Osteoblast (primary cell): ENCODE measurements around the gene KIF6. TPM values are rescaled to one million over a fixed set of nuclear protein-coding genes. Genes with fewer than 3 reads are reported as not detected.

Experiments used
- DNase-seq: peaks from one replicate; pipeline ENCODE4 v3.0.0; 2011; ENCODE audit warnings: low spot score, mixed read lengths; ENCODE audit not compliant: insufficient read length; ENCODE audit errors: missing footprints
- H2AFZ ChIP-seq: 2 replicates; pipeline ENCODE4 v1.6.0; 2011; ENCODE audit warnings: mild to moderate bottlenecking, low read length
- H3K27ac ChIP-seq: 2 replicates; pipeline ENCODE4 v1.5.1; 2011; ENCODE audit warnings: mild to moderate bottlenecking, low read depth, low read length, moderate library complexity
- H3K27me3 ChIP-seq: 2 replicates; pipeline ENCODE4 v1.6.0; 2012; ENCODE audit warnings: mild to moderate bottlenecking, control low read depth, inconsistent platforms, low read length, moderate library complexity; ENCODE audit not compliant: insufficient read depth
- H3K36me3 ChIP-seq: 2 replicates; pipeline ENCODE4 v1.5.1; 2011; ENCODE audit warnings: mild to moderate bottlenecking, low read length, control low read depth, moderate library complexity; ENCODE audit not compliant: insufficient read depth
- H3K4me1 ChIP-seq: 2 replicates; pipeline ENCODE4 v1.5.1; 2011; ENCODE audit warnings: mild to moderate bottlenecking, low read length, control low read depth, moderate library complexity; ENCODE audit not compliant: insufficient read depth
- H3K4me2 ChIP-seq: 2 replicates; pipeline ENCODE4 v1.6.0; 2011; ENCODE audit warnings: mild to moderate bottlenecking, low read length; ENCODE audit not compliant: insufficient read depth
- H3K4me3 ChIP-seq: fragments of 200-600 bp; sonication (generic); 3 replicates; pipeline ENCODE4 v1.5.1; 2012; ENCODE audit warnings: mild to moderate bottlenecking, low read length, inconsistent platforms; ENCODE audit not compliant: insufficient read depth
- H3K79me2 ChIP-seq: 2 replicates; pipeline ENCODE4 v1.6.0; 2012; ENCODE audit warnings: mild to moderate bottlenecking, low read length, control low read depth, inconsistent platforms; ENCODE audit not compliant: insufficient read depth
- H3K9me3 ChIP-seq: 2 replicates; pipeline ENCODE4 v1.5.1; 2011; ENCODE audit warnings: low read depth, low read length, control low read depth
- H4K20me1 ChIP-seq: 2 replicates; pipeline ENCODE4 v1.6.0; 2012; ENCODE audit warnings: mild to moderate bottlenecking, low read length, control low read depth; ENCODE audit not compliant: insufficient read depth
- CTCF ChIP-seq: IDR thresholded peaks from 2 replicates; pipeline ENCODE4 v1.5.1; 2011; ENCODE audit warnings: mild to moderate bottlenecking, low read depth, low read length, moderate library complexity; ENCODE audit errors: extremely low read depth
- total RNA-seq: library from RNA; depleted of rRNA; stranded (reverse); fragments of >200 nt; gene quantifications from 2 replicates; pipeline ENCODE4 v1.2.3, GENCODE V29; 2012

KIF6 gene
- total RNA-seq, 1 donor: 1.4 TPM

- no peak overlapping the region for H3K4me2 ChIP-seq
These were observed 315.3 kb downstream of the KIF6 start for GRCh38 chr6:39409889-39410288.

GRCh38 chr6:39407446-39407993 is 317.7 kb downstream of the KIF6 start:
- no peaks in the 10 kb centered on the region for H3K79me2 ChIP-seq
- no peak overlapping the region for H3K4me2 ChIP-seq
- TF ChIP-seq CTCF: no peak
- H3K27ac ChIP-seq: no peak overlapping the region
- no peaks in the 10 kb centered on the region for H3K27me3 ChIP-seq
- no peaks in the 10 kb centered on the region for H4K20me1 ChIP-seq
- H3K9me3 ChIP-seq: no peaks in the 10 kb centered on the region
- no peak for DNase-seq
- H2AFZ ChIP-seq: no peak overlapping the region
- no peaks in the 10 kb centered on the region for H3K36me3 ChIP-seq
- no peak overlapping the region for H3K4me3 ChIP-seq
- no peaks in the 10 kb centered on the region for H3K4me1 ChIP-seq

More at GRCh38 chr6:39409889-39410288, 315.3 kb downstream of the KIF6 start:
- Histone ChIP-seq H3K9me3 (no peaks in the 10 kb centered on the region), H2AFZ (no peak overlapping the region), H4K20me1 (no peaks in the 10 kb centered on the region), H3K27me3 (no peaks in the 10 kb centered on the region), H3K4me3 (no peak overlapping the region), H3K4me1 (no peaks in the 10 kb centered on the region), H3K27ac (no peak overlapping the region), H3K79me2 (no peaks in the 10 kb centered on the region), H3K36me3 (no peaks in the 10 kb centered on the region)
- no peak for TF ChIP-seq CTCF
- DNase-seq: no peak

- no peaks in the 10 kb centered on the region for H3K4me1 ChIP-seq
- H3K4me3 ChIP-seq: no peak overlapping the region
- no peak for DNase-seq
- no peaks in the 10 kb centered on the region for H3K27me3 ChIP-seq
- no peak overlapping the region for H2AFZ ChIP-seq
- H3K9me3 ChIP-seq: no peaks in the 10 kb centered on the region
- H3K36me3 ChIP-seq: no peaks in the 10 kb centered on the region
- H3K79me2 ChIP-seq: no peaks in the 10 kb centered on the region
- TF ChIP-seq CTCF: no peak
- H3K4me2 ChIP-seq: no peak overlapping the region
- no peak overlapping the region for H3K27ac ChIP-seq
- H4K20me1 ChIP-seq: no peaks in the 10 kb centered on the region
These were observed 320.9 kb downstream of the KIF6 start for GRCh38 chr6:39404312-39404711.

- no peak overlapping the region for H3K4me2 ChIP-seq
- no peaks in the 10 kb centered on the region for H3K36me3 ChIP-seq
- no peak for TF ChIP-seq CTCF
- no peak overlapping the region for H3K4me3 ChIP-seq
- no peak overlapping the region for H3K27ac ChIP-seq
- DNase-seq: no peak
- H3K4me1 ChIP-seq: no peaks in the 10 kb centered on the region
- no peaks in the 10 kb centered on the region for H3K9me3 ChIP-seq
- no peak overlapping the region for H2AFZ ChIP-seq
- H3K79me2 ChIP-seq: no peaks in the 10 kb centered on the region
- H3K27me3 ChIP-seq: no peaks in the 10 kb centered on the region
- no peaks in the 10 kb centered on the region for H4K20me1 ChIP-seq
These were observed 321.9 kb downstream of the KIF6 start for GRCh38 chr6:39403304-39403703.
